Hepatocyte (in vitro differentiated cells): Measurements from ENCODE around the gene OXER1. TPM values are rescaled to one million over a fixed set of nuclear protein-coding genes. Genes with fewer than 3 reads are reported as not detected.

Experiments
- DNase-seq: peaks from one replicate; pipeline ENCODE4 v3.0.0-alpha.2; 2016; ENCODE audit warnings: low spot score
- H2AFZ ChIP-seq: fragments of 200-600 bp; sonication (generic); 2 replicates; pipeline ENCODE4 v1.6.0; 2016; ENCODE audit warnings: antibody characterized with exemption, mild to moderate bottlenecking
- H3K27ac ChIP-seq: fragments of 200-600 bp; sonication (generic); 2 replicates; pipeline ENCODE4 v1.5.1; 2016; ENCODE audit warnings: mild to moderate bottlenecking
- H3K27me3 ChIP-seq: fragments of 200-600 bp; sonication (generic); 2 replicates; pipeline ENCODE4 v1.6.1; 2016
- H3K36me3 ChIP-seq: fragments of 200-600 bp; sonication (generic); replicated peaks from 2 replicates; pipeline ENCODE4 v1.5.1; 2016; ENCODE audit warnings: low read depth; ENCODE audit not compliant: insufficient read depth
- H3K4me1 ChIP-seq: fragments of 200-600 bp; sonication (generic); 2 replicates; pipeline ENCODE4 v1.5.1; 2016; ENCODE audit warnings: mild to moderate bottlenecking, moderate library complexity; ENCODE audit not compliant: insufficient read depth
- H3K4me2 ChIP-seq: fragments of 200-600 bp; sonication (generic); 2 replicates; pipeline ENCODE4 v1.6.0; 2016
- H3K4me3 ChIP-seq: fragments of 200-600 bp; sonication (generic); 2 replicates; pipeline ENCODE4 v1.5.1; 2016; ENCODE audit warnings: mild to moderate bottlenecking
- H3K79me2 ChIP-seq: fragments of 200-600 bp; sonication (generic); 2 replicates; pipeline ENCODE4 v1.6.0; 2017; ENCODE audit warnings: mild to moderate bottlenecking
- H3K9me2 ChIP-seq: fragments of 200-600 bp; sonication (generic); replicated peaks from 2 replicates; pipeline ENCODE4 v1.6.0; 2017; ENCODE audit warnings: mild to moderate bottlenecking; ENCODE audit not compliant: insufficient read depth
- H3K9me3 ChIP-seq: fragments of 200-600 bp; sonication (generic); 2 replicates; pipeline ENCODE4 v1.5.1; 2016; ENCODE audit warnings: low read depth, mild to moderate bottlenecking
- H4K20me1 ChIP-seq: fragments of 200-600 bp; sonication (generic); 2 replicates; pipeline ENCODE4 v1.6.0; 2016; ENCODE audit warnings: mild to moderate bottlenecking; ENCODE audit not compliant: insufficient read depth, poor library complexity, severe bottlenecking
- EZH2 ChIP-seq: fragments of 200-600 bp; sonication (generic); IDR thresholded peaks from 2 replicates; pipeline ENCODE4 v1.6.1; 2016; ENCODE audit warnings: antibody characterized with exemption, mild to moderate bottlenecking, borderline replicate concordance
- EZH2phosphoT487 ChIP-seq: fragments of 200-600 bp; sonication (generic); IDR thresholded peaks from one replicate; pipeline ENCODE4 v1.6.1; 2018; ENCODE audit warnings: antibody characterized with exemption, mild to moderate bottlenecking, low read depth, moderate library complexity; ENCODE audit not compliant: unreplicated experiment, severe bottlenecking
- WGBS: methylation state at CpG from one replicate; pipeline ENCODE4 v1.1.6; 2016; ENCODE audit warnings: low lambda C conversion rate; ENCODE audit errors: missing lambda C conversion rate; 5-methylcytosine and 5-hydroxymethylcytosine counted together
- polyA plus RNA-seq: library from polyadenylated mRNA; unstranded; fragments of >200 nt; fragmentation: Nextera tagmentation; extraction: Ambion mirVana; gene quantifications from 2 replicates; pipeline ENCODE4 v1.2.1, GENCODE V29; 2016
- total RNA-seq: library from RNA; depleted of rRNA; stranded (reverse); fragments of >200 nt; gene quantifications from 2 replicates; pipeline ENCODE4 v1.2.3, GENCODE V29; 2014
- TF ChIP-seq, protein P1 (sequence below): fragments of 200-600 bp; sonication (generic); IDR thresholded peaks from 2 replicates; pipeline ENCODE4 v1.5.1; 2016; ENCODE audit warnings: antibody characterized with exemption, mild to moderate bottlenecking; ENCODE audit not compliant: poor library complexity

OXER1 gene, protein sequence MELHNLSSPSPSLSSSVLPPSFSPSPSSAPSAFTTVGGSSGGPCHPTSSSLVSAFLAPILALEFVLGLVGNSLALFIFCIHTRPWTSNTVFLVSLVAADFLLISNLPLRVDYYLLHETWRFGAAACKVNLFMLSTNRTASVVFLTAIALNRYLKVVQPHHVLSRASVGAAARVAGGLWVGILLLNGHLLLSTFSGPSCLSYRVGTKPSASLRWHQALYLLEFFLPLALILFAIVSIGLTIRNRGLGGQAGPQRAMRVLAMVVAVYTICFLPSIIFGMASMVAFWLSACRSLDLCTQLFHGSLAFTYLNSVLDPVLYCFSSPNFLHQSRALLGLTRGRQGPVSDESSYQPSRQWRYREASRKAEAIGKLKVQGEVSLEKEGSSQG
- total RNA-seq: 3.7 and 5.1 TPM in 2 replicates
- polyA plus RNA-seq: 7.5 and 9.5 TPM in 2 replicates

DNA sequence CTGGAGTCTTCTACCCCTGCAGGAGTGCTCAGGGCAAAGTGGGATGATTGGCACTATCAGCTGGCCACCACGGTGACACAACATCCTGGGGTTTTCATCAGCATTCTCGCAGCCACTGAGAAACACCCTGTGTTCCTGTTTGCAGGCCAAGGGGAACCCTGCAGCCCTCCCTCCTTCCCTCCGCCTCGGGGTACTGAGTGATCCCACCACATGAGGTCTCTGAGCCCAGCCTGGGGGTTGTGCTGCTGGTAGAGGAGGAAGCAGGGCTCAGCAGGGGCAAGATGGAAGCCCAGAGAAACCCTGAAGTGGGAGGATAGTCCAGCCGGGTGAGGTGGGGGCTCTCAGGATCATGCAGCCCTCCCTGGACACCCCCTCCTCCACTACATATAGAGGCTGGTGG lies at the start of gene OXER1:
Gene OXER1 (minus strand): TSS at position 40 of the 400 bp plus-strand sequence. CDS start 73 bp downstream, outside the sequence.
- TF ChIP-seq EZH2phosphoT487: no peak
- TF ChIP-seq EZH2: no peak
- TF ChIP-seq, protein P1, sequence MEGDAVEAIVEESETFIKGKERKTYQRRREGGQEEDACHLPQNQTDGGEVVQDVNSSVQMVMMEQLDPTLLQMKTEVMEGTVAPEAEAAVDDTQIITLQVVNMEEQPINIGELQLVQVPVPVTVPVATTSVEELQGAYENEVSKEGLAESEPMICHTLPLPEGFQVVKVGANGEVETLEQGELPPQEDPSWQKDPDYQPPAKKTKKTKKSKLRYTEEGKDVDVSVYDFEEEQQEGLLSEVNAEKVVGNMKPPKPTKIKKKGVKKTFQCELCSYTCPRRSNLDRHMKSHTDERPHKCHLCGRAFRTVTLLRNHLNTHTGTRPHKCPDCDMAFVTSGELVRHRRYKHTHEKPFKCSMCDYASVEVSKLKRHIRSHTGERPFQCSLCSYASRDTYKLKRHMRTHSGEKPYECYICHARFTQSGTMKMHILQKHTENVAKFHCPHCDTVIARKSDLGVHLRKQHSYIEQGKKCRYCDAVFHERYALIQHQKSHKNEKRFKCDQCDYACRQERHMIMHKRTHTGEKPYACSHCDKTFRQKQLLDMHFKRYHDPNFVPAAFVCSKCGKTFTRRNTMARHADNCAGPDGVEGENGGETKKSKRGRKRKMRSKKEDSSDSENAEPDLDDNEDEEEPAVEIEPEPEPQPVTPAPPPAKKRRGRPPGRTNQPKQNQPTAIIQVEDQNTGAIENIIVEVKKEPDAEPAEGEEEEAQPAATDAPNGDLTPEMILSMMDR: no peak
- 79% methylated on average over 5 of the region's 5 CpGs for WGBS
- no peak within 1 kb of the TSS for H2AFZ ChIP-seq

DNA sequence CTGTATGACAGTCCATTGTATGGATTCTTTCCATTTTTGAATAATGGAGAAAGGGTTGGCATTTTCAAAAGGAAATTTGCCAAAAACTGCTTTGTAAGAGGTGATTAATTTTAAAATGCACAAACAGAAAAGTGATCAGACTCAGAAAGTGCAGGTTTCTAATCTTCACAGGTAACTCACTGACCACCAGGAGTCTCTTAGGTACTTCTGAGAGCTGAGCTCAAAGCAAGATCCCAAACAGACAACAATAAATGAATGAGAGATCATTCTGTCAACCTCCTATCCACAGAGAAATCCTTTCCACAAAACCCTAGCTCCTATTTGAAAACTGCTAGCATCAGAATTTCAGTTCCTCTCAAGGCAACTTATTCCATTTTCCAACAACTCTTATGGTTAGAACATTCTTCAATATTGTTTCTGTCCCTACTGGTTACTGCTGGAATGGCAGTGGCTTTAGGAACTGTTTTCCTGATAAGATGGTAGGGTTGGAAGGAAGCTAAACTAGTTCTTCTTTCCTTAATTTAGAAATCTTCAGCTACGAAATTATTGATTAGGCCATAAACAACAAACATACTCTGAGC lies 49.1 kb upstream of the OXER1 start:
- TF ChIP-seq, protein P1: peak; percentile 38
- no peak for TF ChIP-seq EZH2phosphoT487
- TF ChIP-seq EZH2: no peak
- 0% methylated on average over 1 of the region's 1 CpG for WGBS
- H3K36me3 ChIP-seq: no peaks in the 10 kb centered on the region
- no peak overlapping the region for H3K4me3 ChIP-seq
- no peaks in the 10 kb centered on the region for H3K27me3 ChIP-seq
- H3K9me3 ChIP-seq: no peaks in the 10 kb centered on the region
- no peak overlapping the region for H3K27ac ChIP-seq
- H3K9me2 ChIP-seq: no peaks in the 10 kb centered on the region
- H4K20me1 ChIP-seq: no peaks in the 10 kb centered on the region
- H2AFZ ChIP-seq: no peak overlapping the region
- no peaks in the 10 kb centered on the region for H3K79me2 ChIP-seq
- peaks cover 14% of the 10 kb centered on the region for H3K4me1 ChIP-seq
- DNase-seq: peak; percentile 41
- H3K4me2 ChIP-seq: no peak overlapping the region

More for the DNA sequence above, at the start of gene OXER1:
- H3K79me2 ChIP-seq: no peaks in the 10 kb centered on the region
- H3K4me1 ChIP-seq: no peaks in the 10 kb centered on the region
- no peak within 1 kb of the TSS for H3K4me3 ChIP-seq
- no peaks in the 10 kb centered on the region for H3K9me2 ChIP-seq
- H3K4me2 ChIP-seq: no peak within 1 kb of the TSS
- H3K36me3 ChIP-seq: no peaks in the 10 kb centered on the region
- no peak for DNase-seq
- H4K20me1 ChIP-seq: no peaks in the 10 kb centered on the region
- no peaks in the 10 kb centered on the region for H3K9me3 ChIP-seq
- H3K27me3 ChIP-seq: no peaks in the 10 kb centered on the region
- no peak within 1 kb of the TSS for H3K27ac ChIP-seq

DNA sequence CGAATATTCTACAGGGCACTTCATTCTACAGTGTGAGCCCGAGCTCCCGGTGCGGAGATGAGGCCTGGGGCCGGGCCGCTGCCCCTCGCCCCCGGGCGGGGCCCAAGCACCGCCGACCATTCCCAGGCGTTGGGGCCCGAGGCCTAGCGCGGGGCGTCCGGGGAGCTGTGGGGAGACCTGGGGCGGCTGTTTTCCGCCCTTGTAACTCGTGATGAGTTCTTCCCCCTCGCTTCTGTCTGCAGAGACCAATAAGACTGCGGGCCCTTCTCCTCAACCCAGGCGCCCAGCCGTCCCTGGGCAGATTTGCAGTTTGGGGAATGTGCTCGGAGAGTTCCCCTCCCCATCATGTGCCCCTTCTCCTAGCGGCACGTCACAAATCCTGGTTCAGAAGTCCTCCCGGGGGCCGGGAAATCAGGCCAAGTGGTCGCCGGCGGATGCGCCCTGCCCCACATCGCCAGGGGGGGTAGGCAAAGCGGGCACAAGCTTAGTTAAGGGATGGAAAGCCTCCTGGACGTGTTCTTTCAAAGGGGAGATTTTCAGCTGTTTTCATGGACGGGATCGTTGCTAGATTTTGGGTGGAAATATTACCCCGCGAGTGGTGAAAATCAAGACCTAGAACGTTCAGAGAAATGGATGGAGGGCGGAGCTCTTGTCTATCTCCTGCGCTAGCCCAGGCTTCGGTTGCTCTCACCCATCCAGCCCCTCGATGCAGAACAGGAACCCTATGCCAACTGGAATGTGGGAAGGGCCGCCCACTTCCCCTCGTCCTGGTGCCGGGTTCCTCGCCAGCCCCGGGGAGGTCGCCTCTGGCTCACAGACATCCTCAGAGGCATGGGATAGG lies 47.3 kb upstream of the OXER1 start:
- H3K27me3 ChIP-seq: no peaks in the 10 kb centered on the region
- WGBS: 9% methylated on average over 51 of the region's 51 CpGs
- no peaks in the 10 kb centered on the region for H3K79me2 ChIP-seq
- TF ChIP-seq EZH2 (no peak), EZH2phosphoT487 (no peak)
- TF ChIP-seq, protein P1: no peak
- H3K36me3 ChIP-seq: no peaks in the 10 kb centered on the region
- H3K9me3 ChIP-seq: no peaks in the 10 kb centered on the region
- H3K27ac ChIP-seq: peak overlapping the region; percentile 99
- peak overlapping the region; percentile 85 for H3K4me2 ChIP-seq
- no peaks in the 10 kb centered on the region for H3K9me2 ChIP-seq
- H2AFZ ChIP-seq: peak overlapping the region; percentile 90
- DNase-seq: peak; percentile 62
- peaks cover 14% of the 10 kb centered on the region for H3K4me1 ChIP-seq
- peak overlapping the region; percentile 39 for H3K4me3 ChIP-seq
- H4K20me1 ChIP-seq: no peaks in the 10 kb centered on the region
